ENCODE measurements around the gene RCSD1.
A peak's percentile ranks its signal among the peaks of the same experiment; 100 is the strongest.

Gene RCSD1

DNA sequence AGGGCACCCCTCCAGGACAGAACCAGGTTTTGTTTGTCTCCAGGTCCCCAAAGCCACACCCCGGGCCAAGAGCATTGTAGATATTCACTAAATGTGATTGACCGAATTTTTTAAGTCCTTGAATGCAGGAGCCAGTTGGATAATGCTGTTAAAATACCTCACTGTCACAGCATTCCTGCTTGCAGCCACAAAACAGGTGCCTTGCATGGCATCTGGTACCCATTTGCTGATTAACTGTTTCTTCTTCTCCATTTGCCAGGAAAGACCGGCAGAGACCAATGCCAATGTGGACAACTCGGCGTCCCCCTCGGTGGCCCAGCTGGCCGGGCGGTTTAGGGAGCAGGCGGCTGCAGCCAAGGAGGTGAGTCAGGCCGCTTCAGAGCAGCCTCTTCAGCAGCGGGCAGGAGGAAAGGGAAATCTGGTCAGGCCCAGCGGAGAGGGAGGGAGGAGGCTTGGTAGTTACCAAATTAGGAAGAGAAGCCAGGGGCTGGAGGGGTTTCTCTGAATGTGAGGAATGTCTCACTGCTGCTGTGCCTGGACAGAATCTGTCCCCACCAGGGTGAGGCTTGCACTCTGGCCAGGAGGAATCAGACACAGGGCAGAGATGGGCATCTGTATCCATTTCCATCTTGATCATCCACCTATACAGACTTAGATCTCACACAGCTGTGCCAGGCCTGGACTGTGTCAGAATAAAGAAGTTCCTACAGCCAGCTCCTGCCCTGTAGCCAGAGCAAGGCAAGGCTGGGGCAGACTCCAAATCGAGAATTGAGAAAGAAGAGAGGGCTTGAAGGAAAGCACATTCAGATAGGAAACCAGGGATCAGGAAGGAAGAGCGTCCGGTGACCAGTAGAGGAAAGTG lies 53.8 kb downstream of the RCSD1 start:
- DNase-seq (ENCODE audit: low read depth in 2 of 2, low spot score in 1 of 2) = no peak

DNA sequence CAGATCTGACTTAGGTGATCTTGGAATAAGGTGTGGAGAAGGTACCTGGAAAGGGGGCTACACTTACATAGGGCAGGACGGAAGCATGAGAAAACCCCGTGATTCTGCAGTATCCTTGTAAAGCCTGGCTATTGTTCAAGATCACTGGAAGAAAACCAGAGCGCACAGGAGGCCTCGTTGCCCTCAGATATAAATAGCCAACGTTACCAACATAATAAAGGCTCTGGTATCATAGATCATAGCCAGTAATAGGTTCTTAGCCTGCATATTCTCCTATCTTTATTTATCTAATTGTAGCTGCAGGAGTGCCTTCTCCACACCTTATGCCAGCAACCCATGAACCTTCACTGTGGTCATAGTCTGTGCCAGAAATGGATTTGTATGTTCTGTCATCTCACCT lies 55.8 kb downstream of the RCSD1 start:
- no peak for DNase-seq (ENCODE audit: low read depth in 2 of 2, low spot score in 1 of 2)

DNA sequence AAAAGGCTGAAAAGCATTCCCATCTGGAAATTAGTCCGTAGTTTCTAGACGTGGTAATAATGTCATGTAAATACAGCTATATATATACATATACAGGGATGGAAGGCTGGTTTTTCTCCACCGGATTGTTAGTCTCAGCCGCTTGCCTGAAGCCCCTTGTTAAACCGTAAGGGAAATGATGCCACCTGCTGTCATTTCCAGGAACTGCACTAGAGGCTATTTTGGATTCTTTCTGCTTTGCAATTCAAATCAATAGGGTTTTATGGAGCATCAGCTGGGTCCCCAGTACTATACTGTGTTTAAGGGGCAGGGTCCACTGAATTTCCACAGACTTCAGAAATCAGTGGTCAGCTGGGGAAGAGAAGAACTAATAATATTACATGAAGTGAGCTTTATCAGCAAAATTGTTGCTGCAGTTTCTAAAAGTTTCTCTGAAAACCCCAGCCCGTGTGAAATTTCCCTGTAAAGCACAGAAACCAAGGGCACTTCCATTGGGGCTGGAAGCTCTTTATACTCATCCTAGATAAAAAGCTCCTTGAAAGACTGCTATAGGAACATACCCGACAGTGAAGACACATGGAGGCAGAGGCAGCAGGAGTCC lies 58.0 kb downstream of the RCSD1 start:
- DNase-seq (ENCODE audit: low read depth in 2 of 2, low spot score in 1 of 2) = peak; percentile 67 to 73

DNA sequence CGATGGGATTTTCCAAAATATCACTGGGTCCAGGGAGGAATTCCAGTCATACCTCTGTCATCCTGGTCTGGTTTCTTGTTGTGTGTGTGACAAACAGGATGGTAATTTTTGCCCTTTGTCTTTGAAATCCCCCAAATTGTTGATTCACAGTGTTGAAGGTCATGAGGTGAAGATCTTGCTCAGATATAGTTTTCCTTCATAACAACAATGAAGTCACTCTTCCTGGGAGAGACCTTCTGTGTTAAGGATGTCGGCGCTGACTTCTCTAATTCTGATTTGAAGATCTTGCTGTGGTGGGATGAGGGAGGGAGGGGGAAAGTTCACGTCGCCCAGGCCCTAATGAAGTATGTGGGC lies 59.5 kb downstream of the RCSD1 start:
- no peak for DNase-seq (ENCODE audit: low read depth in 2 of 2, low spot score in 1 of 2)

DNA sequence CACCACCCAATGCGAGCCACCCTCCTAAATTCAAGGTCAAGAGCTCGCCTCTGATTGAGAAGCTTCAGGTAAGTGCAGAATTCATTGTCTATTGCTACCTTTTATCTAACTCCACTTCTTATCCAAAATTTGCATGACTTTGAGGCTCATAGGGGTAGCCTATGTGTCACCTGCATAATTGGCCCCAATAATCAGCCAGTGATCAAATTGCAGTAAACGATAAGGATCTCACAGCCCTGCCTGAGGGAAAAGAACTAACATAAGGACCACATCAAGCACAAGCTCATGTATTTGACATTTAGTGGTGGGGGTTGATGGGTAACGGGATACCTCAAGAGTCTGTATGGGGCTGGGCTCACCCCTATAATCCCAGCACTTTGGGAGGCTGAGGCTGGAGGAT lies 60.0 kb downstream of the RCSD1 start:
- DNase-seq (ENCODE audit: low read depth in 2 of 2, low spot score in 1 of 2) = no peak

DNA sequence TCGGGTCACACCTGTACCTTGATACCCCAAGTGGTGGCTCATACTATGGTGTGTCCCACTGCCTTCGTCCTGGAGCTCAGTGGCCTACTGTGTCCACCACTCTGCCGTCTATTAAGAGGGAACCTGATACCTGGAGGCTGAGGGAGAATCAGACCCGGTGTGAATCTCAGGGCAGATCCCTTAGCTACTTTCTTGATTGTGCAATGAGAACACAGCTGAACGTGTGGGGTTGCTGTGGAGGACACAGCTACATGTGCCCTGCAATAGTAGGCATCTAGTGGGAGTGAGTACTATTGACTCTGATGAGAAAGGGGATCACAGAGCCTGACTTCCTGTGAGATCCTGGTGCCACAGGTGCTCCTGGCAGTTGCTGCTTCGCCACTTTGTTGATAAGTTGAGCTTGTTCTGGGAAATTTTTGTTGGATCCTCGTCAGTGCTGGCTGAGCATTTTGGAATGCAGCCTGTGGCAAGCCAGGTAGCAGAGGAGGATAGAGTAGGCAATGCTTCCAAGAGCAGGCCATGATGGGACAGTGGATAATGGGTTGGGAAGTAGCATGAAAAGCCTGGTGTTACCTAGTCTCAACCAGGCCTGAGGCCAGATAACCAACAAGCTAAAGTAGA lies 63.5 kb downstream of the RCSD1 start:
- DNase-seq (ENCODE audit: low read depth in 2 of 2, low spot score in 1 of 2) = no peak

DNA sequence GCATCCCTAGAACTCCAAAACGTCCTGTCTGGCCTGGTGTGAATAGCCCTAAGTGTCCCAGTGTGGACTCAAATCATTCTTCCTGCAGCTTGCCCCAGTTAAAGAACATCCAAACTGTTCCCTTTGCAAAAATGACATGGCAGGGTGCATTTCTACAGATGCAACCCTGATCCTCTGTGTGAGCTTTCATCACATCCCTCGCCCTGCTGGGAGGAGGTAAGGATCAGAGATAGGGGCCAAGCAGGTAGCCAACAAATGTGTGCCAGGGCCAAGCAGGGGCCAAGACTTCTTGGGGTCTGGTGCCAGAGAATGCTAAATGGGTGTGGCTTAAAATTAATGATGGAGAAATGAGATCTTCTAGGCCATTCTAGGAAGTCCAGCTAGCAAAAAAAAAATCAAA lies 64.7 kb downstream of the RCSD1 start:
- no peak for DNase-seq (ENCODE audit: low read depth in 2 of 2, low spot score in 1 of 2)

DNA sequence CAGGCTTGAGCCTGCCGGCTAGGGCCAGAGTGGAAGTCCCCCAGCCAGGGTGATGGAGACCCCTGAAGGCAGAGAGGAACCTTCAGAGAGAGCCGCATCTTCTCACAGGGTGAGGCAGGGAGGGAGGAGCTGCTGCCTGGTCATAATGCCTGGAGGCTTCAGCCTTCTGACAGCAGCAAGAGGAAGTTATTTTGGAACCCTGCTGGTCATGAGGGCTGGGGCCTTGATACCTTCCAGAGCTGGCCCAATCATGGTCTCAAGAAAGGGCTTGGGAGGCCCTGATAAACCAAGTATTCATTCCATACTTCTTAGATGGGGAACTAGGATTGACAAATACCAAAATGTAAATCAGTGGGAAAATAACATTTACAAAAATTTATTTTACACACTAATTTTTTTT lies 65.1 kb downstream of the RCSD1 start:
- no peak for DNase-seq (ENCODE audit: low read depth in 2 of 2, low spot score in 1 of 2)

DNA sequence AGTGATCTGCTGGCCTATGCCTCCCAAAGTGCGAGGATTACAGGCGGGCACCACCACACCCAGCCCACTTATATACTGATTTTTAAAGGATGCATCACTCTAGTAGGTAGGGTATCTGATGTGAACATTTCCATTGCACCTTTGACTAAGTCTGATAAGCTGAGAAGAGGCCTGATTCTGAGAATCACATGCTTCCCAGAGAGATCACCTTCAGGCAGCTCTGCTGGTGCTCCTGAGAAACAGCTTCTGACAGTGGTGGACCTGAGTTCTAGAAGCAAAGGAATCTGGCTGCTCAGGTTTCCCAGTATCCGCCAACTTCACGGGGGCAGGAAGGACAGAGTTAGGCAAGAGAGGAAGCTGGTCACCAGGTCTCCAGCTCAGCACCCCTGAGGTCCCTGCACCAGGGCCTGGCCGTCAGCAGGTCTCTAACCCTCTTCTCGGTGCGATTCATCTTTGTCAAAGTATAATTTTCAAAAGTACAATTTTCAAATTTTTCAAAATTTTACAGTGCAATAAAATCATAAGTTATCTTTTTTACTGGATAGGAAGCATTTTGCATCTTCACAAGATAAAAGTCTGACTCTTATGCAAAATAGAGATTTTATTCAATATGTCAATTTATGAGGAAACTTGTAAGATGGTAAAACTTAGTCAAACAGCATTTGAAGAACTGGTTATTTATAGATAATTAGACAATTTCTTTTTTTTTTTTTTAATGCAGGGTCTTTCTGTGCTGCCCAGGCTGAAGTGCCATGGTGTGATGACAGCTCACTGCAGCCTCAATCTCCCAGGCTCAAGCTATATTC lies 65.9 kb downstream of the RCSD1 start:
- DNase-seq (ENCODE audit: low read depth in 2 of 2, low spot score in 1 of 2) = no peak

DNA sequence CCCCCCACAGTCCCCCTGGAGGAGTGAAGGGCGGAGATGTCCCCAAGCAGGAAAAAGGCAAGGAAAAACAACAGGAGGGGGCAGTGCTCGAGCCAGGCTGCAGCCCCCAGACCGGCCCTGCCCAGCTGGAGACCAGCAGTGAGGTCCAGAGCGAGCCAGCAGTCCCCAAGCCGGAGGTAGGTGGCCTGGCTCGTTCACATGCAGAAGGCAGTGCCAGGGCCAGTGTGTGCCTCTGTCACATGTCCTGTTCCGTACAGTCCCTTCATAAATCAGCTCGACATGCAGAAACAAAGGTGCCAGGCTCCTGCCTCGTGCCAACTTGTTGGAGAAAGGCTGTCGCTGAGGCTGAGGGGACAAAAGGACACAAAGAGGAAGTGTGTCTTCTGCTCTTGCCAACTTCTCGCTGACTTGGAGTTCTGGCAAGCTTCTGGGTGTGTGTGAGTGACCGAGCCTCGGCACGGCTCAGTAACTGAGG lies 67.7 kb downstream of the RCSD1 start:
- no peak for DNase-seq (ENCODE audit: low read depth in 2 of 2, low spot score in 1 of 2)

DNA sequence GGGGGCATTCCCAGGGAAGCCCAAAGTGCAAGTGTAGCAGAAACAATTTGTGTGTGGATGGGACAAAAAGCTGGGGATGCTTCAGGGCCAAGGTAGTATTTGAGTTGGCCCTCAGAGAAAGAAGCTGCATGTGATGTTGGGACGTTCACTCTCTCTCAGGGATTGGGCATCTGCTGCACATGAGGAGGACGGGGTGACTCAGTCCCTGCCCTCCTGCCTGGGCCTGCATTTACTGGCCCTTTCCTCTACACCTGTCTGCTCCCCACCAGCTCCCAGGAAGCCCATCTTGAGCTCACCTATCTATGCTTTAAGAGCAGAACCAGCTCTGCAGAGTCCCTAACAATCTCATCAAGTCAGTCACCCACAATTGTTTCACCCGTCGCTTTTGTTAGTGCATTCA lies 68.3 kb downstream of the RCSD1 start:
- no peak for DNase-seq (ENCODE audit: low read depth in 2 of 2, low spot score in 1 of 2)

DNA sequence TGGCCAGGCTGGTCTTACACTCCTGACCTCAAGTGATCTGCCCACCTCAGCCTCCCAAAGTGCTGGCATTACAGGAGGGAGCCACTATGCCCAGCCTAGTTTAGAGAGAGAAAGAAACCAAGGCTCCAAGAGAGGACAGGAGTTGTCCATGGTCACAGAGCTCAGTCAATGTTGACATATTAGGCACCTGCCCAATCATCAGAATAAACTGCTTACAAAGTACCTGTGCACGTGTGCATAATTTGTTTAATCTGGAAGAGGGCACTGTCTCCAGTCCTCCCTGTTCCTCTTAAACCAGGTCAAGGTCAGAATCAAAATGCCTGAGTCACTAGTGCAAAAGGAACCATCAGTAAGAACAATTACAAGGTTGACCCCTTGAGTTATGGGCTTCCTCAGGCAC lies 71.5 kb downstream of the RCSD1 start:
- DNase-seq (ENCODE audit: low read depth in 2 of 2, low spot score in 1 of 2) = no peak

DNA sequence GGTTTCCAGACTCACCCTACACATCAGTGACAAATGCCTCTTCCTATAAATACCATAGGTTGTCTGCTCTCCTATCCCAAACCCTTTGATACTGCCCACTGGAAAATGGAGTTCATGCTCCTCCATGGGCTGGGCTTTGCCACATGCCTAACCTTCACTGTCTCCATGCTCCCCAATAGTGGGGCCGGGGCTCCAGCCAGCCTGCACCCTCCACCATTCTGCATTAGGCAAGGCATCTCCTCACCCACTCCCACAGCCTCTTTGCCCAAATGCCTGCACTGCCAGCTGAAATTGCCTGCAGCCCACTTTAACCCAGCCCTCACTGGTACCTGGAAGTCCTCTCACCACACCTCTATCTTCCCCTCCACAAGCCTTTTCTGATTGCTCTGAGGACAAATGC lies 73.5 kb downstream of the RCSD1 start:
- DNase-seq (ENCODE audit: low read depth in 2 of 2, low spot score in 1 of 2) = no peak

DNA sequence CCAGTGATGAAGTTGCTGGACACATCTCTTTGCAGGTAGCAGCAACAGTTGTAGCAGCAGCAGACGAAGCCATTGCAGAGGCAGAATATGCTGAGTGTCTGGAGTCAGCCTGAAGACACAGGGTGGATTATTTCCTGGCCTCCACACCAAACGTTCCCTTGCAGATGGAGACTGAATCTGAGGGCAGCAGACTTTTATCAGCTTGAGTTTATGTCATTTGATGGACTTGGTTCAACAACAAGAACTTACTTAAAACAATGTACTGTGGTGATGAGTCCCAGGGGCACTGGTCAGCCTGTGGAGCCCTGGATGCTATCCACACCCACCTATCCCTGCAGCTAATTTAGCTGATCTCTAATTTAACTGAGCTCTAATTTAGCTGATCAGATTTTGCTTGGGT lies 74.7 kb downstream of the RCSD1 start:
- no peak for DNase-seq (ENCODE audit: low read depth in 2 of 2, low spot score in 1 of 2)

DNA sequence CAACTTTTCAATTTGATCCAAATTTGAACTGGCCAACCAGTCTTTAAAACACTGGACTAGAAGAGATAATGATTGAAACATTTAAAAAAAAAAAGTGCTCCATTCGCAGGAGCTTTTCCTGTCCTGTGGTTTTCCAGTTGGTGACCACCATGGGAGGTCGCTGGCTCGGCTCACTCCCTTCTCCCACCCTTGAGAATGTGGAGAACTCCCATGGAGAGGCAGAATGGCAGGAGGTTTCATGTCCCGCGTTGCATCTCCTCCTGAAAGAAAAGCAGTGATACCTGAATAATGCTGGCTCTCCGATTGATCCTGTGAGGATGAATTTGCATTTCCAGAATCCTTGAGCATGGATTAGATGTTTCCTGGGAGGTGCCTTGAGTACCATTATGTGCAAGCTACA lies 75.2 kb downstream of the RCSD1 start:
- DNase-seq (ENCODE audit: low read depth in 2 of 2, low spot score in 1 of 2) = no peak

DNA sequence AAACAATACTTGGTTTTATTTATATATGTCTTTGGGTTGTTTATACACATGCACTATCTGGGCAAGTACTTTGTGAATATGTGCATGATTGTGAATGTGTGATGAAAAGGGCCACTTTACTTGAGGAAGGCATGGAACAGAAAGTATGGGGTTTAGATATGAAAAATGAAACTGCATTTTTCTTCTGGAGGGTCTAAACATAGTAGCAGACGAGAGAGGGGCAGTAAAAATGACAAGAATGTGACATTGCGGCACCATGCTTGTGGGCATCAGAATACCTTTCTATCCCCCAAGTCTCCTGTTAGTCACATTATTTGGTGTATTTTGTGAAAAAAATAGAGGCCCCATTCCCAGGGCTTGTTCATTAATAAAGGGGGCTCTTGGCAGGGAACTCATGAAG lies 76.3 kb downstream of the RCSD1 start:
- no peak for DNase-seq (ENCODE audit: low read depth in 2 of 2, low spot score in 1 of 2)

DNA sequence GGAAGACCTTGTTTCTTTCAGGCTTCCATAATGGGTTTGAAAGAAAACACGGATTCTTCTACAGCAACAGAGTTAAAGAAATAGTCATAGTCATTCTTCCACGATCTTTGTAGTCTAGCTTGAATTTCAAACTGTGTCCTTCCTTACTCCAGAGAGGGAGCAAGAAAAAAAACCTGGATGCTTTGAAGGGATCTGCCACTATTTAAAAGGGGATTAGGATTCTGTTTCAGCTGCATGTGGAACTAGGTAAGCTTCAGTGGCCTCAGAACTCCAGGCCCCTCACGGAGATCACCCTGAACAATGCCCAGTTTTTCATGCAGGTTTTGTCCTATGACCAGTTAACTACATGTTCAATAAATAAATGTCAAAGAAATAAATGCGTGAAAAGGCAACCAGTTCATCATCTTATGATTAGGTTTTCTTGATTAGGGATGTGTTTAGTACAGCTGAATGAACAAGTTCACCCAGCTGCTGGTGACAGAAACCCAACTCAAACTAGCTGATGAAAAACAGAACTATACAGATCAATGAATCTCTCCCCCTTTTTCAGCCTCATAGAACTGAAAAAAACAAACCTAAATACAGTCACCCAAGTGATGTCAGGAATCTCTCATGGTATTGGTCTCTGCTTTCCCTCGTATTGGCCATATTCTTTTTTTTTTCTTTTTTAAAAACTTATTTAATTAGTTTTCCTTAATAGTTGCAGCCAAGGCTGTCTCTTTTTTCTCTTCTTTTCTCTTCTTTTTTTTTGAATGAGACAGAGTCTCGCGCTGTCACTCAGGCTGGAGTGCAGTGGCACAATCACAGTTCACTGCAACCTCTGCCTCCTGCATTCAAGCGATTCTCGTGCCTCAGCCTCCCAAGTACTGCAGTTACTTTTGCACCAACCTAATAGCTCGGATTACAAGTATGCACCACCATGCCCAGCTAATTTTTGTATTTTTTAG lies 77.2 kb downstream of the RCSD1 start:
- no peak for DNase-seq (ENCODE audit: low read depth in 2 of 2, low spot score in 1 of 2)

DNA sequence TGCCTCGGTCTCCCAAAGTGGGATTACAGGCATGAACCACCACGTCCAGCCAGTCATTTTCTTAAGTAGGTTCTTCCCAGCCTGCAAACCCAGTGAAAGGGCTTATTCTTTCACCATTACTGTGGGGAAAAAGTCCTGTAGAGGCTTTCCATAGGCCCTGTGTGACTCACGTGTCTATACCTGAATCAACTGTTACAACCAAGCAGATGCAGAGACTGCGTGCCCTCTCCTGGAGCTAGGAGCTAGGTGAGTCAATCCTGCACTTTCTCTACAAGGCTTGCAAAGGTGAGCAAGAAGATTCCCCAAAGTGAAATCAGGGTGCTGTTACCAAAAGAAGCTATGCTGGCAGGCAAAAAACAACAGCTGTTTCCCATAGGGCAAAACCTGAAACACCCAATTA lies 77.9 kb downstream of the RCSD1 start:
- no peak for DNase-seq (ENCODE audit: low read depth in 2 of 2, low spot score in 1 of 2)

DNA sequence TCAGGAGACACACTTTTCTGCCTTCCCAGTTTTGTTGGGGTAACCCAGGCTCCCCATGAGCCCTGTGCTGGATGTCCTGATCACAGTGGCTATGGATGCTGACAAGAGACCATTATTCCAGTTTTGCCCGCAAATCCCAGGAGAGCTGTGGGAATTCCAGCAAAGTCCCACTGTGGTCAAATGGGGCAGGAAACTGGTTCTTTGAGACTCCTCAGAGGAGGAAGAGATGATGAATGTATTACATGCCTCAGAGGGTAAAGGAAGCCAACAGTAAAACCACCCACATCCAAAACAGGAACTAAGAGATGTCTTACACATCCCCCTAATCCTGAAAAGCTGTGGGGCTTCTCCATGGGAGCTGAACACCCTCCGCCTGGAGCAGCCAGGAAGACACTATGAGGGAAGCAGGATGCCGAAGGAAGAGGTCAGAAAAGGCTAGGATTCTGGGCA lies 78.9 kb downstream of the RCSD1 start:
- DNase-seq (ENCODE audit: low read depth in 2 of 2, low spot score in 1 of 2) = no peak

DNA sequence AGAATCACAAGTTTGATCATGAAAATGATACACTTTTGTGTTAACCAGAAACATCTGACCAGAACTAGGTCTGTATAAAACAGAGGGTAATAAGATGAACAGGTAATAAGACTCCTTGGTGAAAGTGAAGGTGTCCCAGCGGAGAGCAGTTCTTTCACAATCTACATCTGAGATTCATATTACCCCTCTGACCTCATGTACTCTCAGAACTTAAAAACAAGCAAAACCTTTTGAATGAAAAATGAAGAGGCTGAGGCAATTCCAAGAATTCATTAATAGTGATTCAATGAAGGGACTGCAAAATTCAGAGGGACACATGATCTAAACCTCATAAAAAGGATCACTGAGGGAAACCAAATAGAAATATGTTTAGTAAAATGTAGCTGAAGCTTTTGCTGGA lies 80.8 kb downstream of the RCSD1 start:
- no peak for DNase-seq (ENCODE audit: low read depth in 2 of 2, low spot score in 1 of 2)
